GM21529 (cell line): ENCODE measurements around the gene C3orf62.
A peak's percentile ranks its signal among the peaks of the same experiment; 100 is the strongest.

Experiments
- ATAC-seq: cut with Tn5 transposase; IDR thresholded peaks from one replicate; pipeline ENCODE4 v1.9.1; 2021; ENCODE audit not compliant: unreplicated experiment

The C3orf62 gene

GRCh38 chr3:49276475-49277382 lies at the start of gene C3orf62:
C3orf62 (minus strand) TSS chr3:49277232; CDS start chr3:49276872, 360 bp downstream.
- peak; percentile 83 for ATAC-seq

GRCh38 chr3:49324768-49325167 lies 47.7 kb upstream of the C3orf62 start:
- ATAC-seq, result no peak

GRCh38 chr3:49316696-49317457 lies 39.8 kb upstream of the C3orf62 start:
- ATAC-seq, result no peak

- no peak for ATAC-seq
Observed at GRCh38 chr3:49313896-49314688, 37.1 kb upstream of the C3orf62 start.

GRCh38 chr3:49311283-49311682 lies 34.3 kb upstream of the C3orf62 start:
- no peak for ATAC-seq

GRCh38 chr3:49310677-49311076 lies 33.6 kb upstream of the C3orf62 start:
- no peak for ATAC-seq

- no peak for ATAC-seq
Observed at GRCh38 chr3:49305608-49306007, 28.6 kb upstream of the C3orf62 start.

GRCh38 chr3:49302613-49303012 lies 25.6 kb upstream of the C3orf62 start:
- ATAC-seq, result no peak

GRCh38 chr3:49300595-49300994 lies 23.6 kb upstream of the C3orf62 start:
- ATAC-seq, result no peak

GRCh38 chr3:49298511-49298910 lies 21.5 kb upstream of the C3orf62 start:
- no peak for ATAC-seq

GRCh38 chr3:49296781-49297411 lies 19.9 kb upstream of the C3orf62 start:
- ATAC-seq, result no peak

- no peak for ATAC-seq
Observed at GRCh38 chr3:49295489-49296058, 18.5 kb upstream of the C3orf62 start.

GRCh38 chr3:49294343-49294742 lies 17.3 kb upstream of the C3orf62 start:
- ATAC-seq, result no peak

GRCh38 chr3:49283997-49284396 lies 7.0 kb upstream of the C3orf62 start:
- no peak for ATAC-seq

- ATAC-seq, result no peak
Observed at GRCh38 chr3:49279376-49279775, 2.3 kb upstream of the C3orf62 start.

- ATAC-seq, result no peak
Observed at GRCh38 chr3:49278548-49278947, 1.5 kb upstream of the C3orf62 start.

GRCh38 chr3:49277383-49277775 lies 347 bp upstream of the C3orf62 start:
- no peak for ATAC-seq

GRCh38 chr3:49273825-49274532 lies 3.1 kb downstream of the C3orf62 start:
- no peak for ATAC-seq

- ATAC-seq, result no peak
Observed at GRCh38 chr3:49271047-49271446, 6.0 kb downstream of the C3orf62 start.

- ATAC-seq, result no peak
Observed at GRCh38 chr3:49270156-49270500, 6.9 kb downstream of the C3orf62 start.
